SW 1271 (cell line): Measurements from ENCODE around the gene REEP1.
"Not testable (repeated sequence)": the region's sequence is repeated elsewhere in the genome, so short reads cannot be mapped to it uniquely, and the experiment has no call there.

Experiments
- DNase-seq, 2 experiments: peaks; one replicate each; lab custom pipeline; 2025; lab: John Stamatoyannopoulos, UW

The REEP1 gene

DNA sequence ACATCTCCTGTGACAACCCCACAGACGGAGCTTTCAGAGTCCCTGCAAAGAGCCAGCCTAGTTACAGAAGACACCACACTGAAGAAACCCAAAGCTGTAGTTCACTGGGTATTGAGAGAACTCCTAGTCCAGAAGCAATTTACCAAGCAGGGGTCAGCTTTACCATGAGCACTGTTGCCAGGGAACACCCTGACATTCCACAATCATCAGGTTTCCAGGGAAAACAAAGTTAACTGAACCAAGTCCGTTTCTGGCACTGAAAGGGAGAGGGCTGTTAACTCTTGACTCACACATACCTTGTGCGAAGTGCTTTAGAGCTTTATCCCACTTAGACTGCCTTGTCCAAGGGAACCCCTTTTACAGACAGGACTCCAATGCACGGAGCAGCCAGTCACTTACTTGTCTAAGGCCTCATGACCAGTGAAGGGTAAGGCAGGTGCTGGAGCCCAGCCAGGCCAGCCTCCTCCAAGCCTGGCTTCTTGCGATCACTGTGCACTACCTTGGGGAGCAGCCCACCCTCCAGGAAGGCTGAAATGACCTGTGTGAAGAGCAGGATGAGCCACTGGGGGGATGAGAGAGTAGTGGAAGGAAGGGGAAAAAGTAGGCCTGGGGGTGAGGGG is 53.9 kb downstream of the REEP1 start:
- no peak for DNase-seq

DNA sequence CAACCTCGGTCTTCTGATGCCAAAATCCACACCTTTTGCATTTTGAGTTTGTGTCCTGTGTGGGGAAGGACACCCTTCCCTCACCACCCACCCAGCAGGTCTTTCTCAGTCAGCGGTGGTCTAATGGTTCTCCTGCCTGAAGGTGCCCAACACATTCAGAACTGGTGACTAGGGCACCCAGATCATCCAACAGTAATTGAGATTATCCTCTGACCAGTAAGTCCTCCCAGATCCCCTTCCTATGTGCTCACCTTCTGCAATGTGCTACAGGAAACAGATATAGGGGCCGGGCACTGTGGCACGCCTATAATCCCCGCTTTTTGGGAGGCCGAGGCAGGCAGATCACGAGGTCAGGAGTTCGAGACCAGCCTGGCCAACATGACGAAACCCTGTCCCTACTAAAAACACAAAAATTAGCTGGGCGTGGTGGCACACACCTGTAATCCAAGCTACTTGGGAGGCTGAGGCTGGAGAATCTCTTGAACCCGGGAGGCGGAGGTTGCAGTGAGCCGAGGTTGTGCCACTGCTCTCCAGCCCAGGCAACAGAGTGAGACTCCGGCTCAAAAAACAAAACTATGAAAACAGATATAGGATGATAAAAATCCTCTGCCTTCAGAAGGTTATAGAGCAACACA is 56.2 kb downstream of the REEP1 start:
- no peak for DNase-seq

DNA sequence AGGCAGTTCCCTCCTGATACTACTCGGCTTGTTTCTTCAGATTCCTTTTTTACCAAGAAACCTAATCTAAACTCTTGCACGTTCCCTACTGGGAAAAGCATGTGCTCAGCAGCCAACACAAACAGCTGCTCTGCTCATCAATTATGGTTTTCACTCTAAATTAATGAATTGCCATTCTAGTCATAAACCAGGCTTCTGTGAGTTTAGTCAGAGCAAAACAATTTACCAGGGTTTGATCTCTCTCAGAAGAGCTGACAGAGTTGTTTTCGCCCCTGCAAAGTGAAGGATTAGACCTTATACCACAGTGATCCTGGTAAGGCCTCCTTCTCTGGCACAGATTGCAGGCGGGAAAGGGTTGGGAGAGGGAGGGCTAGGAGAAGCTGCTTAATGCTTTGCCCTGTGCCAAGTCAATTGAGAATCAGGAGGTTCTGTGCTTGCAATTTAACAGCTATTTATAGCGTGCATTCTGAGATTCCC is 57.2 kb downstream of the REEP1 start:
- DNase-seq: no peak

DNA sequence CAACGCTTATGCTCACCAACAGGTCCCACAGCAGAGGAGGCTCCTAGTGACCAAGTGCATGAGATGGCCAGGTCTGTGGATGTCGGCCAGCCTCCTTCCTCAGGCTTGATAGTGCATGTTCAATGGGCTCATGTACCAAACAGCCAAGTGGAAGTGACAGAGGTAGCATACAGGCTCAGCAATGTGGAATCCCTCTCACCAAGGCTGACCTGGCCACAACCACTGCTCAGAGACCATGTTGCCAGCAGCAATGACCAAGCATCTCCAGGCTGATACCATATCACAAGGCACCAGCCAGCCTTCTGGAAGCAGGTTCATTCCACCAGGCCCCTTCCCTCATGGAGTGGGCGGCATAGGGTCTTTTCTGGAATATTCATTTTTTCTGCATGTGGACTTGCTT is 61.5 kb downstream of the REEP1 start:
- no peak for DNase-seq

DNA sequence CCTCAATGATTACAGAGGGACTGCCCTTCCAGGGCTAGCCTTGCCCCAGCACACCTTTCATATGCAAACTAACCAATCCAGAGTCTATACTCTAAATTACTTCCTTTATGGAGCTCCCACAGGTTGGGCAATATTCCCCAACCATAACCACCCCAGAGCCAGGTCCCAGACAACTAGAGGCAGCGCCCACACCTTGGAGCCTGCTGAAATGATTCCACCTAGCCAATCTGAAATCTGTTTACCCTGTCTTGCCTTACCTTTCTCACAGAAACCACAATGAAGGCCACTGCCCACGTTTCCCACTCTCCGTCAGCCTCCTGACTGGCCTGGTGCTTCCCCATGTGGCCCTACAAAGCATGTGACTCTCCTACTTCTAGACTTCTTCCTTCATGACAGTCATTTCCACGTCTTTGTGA is 62.0 kb downstream of the REEP1 start:
- DNase-seq: no peak

DNA sequence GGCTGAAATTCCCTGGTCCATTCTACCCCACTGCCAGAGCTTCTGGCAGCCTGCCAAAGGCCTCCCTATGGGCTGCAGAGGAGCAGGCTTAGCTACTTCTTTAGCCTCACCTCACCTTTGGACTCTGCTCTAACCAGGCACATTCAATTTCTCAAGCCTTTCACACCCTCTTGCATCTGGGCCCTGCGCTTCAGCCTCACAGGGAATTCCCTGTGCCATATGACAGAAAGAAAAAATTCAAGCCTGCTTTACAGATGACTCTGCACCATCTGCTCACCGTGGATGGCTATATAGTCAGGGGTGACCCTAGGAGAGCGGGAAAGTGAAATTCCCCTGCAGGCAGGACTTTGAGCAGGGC is 62.5 kb downstream of the REEP1 start:
- no peak for DNase-seq

DNA sequence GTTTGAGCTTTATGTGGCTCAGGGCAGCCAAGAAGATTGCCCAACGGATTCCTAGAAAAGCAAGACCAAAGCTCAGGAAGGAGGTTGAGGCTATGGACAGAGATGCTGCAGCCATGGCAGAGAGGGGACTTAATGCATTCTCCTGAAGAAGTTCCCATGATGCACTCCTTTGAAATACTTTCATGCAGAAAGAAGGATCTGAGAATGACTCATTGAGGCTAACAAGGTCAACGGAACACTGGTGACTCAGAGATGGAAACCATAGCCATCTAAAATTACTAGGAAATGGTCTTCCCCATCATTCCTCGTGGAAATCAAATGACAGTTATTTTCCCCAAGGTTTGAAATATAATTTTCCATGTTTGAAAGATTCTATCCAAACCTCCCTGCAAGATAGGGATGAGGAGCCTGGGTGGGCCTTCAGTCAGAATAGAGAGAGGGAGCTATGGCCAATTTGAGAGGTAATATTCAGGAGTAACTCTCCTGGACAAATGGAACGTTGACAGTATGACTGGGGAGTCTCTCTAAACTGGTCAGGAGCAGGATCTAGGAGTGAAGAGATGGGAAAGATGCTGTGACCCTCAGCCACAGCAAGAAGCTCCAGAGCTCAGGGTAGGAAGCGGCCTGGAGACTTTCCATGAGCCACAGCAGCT is 63.0 kb downstream of the REEP1 start:
- DNase-seq: peak; percentile 13 to 40

DNA sequence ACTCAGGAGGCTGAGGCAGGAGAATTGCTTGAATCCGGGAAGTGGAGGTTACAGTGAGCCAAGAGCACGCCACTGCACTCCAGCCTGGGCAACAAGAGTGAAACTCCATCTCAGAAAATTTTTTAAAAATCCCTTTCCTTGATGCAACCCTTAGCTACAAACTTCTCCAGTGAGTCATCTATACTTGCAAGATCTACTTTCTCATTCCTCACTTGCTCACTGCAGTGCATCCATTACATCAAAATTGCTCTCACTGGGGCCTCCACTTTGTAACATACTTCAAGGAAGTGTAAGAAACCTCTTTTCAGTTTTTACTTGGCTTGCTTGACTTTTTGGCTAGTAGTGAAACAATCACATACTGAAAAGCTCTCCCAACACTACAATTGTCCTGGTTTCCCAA is 65.3 kb downstream of the REEP1 start:
- no peak for DNase-seq

DNA sequence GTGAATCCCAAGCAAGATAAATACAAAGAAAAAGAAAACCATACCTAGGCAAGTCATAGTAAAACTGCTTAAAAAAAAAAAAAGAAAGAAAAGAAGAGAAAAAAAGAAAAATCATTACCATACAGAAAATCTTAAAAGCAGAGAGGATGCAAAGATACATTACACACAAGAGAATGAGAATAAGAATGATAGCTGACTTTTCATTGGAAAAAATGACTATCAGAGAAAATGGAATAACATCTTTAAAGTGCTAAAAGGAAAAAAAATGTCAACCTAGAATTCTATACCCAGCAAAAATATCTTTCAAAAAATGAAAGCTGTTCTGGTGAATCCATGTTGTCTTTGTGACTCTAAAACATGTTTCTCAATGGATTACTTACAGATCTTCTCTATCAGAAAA is 66.2 kb downstream of the REEP1 start:
- no peak for DNase-seq

DNA sequence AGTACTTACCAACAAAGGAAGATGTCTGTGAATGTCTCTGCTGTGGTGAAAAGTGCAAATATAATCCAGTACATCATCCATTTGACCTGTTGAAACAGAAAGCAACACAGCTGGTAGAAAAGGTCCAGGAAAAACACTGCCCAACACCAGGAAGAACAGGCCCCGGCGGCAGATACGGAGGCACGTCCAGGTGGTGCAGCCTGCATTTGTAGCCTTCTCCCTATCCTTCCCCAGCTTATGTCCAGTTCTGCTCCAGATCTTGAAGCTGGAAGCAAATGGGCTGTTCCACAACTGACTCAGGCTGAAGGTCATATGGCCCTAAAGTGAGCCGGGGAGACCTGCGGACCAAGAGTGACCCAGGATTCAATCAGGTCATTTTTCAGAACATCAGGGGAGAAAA is 73.5 kb downstream of the REEP1 start:
- no peak for DNase-seq

DNA sequence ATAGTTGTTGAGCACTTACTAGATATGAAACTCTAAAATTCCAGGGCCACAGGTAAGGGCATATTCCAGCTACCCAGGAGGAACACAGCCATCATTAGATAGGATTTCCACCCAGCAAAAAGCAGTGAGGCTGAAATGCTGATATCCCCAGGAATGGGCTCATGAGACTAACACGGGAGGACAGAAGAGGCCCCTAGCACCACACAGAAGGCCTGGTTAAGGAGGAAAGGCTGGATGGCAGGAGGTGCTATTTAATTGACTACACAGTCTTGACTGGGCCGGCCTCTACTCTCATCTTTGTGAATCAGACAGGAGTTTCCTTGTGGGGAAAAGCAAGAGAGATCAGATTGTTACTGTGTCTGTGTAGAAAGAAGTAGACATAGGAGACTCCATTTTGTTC is 76.4 kb downstream of the REEP1 start:
- no peak for DNase-seq

DNA sequence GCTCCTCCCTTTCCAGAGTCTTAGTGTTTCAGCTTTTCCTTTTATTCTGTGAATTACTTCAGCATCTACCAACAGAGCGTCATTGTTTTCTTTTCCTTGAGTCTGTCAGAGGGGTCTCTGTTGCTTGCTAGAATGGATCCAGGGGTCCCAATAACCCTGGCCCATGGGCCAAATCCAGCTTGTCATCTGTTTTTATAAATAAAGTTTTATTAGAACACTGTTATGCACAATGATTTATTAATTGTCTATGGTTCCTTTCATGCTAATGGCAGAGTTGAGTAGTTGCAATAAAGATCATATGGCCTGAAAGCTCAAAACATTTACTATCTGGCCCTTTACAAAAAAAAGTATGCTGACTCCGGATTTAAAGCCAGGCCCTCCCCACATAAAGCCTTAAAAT is 79.3 kb downstream of the REEP1 start:
- DNase-seq: no peak

DNA sequence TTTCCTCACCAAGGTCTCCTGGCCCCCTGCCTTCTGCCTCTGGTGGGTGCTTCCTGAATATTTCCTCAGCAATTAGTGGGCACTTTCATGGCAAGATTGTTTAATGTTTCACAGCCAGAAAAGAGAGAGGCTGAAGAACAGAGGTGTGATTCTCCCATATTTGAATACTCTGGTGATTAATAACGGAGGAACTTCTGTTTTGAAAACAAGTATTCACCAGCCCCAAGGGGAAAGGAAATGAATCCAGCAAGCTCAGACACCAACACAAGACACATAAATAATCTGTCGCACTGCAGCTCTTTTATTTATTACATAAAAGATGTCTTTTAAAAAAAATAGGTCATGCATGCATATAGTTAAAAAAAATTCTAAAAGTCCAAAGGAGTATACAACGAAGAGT is 80.4 kb downstream of the REEP1 start:
- no peak for DNase-seq

DNA sequence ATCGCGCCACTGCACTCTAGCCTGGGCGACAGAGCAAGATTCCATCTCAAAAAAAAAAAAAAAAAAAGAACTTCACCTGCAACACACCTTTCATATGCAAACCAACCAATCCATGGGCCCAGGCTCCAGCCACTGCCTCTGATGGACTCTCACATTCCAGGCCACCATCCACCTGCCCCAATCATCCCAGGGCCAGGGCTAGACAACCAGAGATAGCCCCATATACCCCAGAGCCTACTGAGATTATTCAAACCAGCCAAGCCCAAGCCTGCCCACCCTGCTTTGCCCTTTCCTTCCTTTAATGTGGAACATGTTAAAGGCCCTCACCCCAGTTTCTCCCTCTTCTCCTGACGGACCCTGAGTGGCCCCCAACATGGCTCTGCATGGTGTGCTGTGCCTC is 81.1 kb downstream of the REEP1 start:
- DNase-seq: no peak

DNA sequence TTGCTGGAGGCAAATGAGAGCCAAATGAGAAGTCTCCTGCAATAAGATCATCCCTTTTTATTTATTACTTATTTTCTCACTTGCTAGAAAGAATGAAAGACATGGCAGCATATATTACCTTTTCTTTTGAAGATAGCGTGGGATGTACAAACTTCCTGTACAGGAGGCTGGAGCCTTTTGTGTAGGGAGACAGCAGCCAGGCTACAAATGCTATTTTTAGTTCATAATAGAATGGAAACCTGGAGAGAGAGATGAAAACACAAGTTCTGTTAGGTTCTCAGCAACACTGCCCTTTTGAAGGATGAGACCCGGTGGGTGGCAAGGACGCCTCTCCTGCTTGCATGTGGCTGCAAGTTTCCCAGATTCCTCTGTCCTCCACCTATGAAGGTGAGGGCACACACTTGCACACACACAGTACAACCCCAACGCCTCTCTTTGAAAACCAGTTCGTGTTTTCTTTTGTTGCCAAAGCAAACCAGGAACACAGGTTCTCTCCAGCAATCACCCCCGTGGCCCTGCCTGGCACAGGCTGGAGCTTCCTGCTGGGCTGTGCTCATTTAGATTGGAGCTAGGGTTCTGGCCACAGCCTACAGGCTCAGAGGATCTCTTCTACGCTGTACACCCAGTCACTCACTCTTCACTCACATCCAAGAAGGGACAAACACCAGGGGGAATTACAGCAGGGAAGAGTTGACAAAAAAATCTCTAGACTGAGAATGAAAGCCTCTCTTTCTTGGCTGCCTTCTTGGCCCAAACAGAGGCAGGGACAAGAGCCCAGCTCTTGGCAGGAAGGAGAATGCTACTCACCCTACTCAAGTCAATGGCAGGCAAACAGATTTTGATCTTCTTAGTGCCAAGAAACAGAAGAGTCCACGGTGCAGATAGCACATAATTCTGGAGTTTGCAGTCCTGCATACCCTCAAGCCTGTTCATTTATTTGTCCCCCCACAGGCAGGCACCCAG is 82.6 kb downstream of the REEP1 start:
- no peak for DNase-seq

DNA sequence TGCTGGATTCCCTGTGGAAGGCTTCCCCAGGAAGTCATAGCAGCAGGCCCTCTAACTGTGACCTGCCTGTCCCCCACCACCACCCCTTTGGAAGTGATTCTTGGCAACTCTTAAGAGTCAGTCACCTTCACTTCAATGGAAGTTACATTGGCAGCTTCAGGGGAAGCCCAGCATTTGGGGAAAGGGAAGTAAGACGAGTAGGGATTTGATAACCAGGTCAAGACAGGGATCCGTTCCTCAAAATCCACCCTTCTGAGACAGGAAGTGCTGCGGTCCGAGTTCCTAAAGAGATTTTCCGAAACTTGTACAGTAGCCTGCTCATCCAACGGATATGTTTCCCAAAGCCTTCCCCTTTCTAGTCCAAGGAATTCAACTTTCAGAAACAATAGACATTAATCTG is 84.0 kb downstream of the REEP1 start:
- DNase-seq: no peak

DNA sequence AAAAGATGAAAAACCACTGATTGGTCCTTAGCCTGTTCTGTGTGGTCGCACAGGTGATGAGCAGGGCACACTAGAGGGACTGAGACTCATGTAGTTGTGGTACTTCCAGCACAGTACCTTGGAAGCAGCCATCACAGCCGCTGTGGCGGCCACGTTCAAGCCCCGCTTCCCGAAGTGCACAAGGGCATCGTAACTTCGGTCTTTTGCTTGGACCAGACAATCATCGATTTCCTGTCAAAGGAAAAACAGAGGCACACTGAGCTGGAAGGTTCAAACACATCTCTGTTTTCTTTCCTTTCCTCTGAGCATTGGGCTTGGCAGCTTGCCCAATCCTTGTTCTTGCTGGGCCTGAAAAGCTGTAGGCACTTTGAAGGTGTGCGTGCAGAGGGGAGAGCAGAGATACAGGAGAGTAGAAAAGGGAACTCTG is 85.6 kb downstream of the REEP1 start:
- DNase-seq: no peak

DNA sequence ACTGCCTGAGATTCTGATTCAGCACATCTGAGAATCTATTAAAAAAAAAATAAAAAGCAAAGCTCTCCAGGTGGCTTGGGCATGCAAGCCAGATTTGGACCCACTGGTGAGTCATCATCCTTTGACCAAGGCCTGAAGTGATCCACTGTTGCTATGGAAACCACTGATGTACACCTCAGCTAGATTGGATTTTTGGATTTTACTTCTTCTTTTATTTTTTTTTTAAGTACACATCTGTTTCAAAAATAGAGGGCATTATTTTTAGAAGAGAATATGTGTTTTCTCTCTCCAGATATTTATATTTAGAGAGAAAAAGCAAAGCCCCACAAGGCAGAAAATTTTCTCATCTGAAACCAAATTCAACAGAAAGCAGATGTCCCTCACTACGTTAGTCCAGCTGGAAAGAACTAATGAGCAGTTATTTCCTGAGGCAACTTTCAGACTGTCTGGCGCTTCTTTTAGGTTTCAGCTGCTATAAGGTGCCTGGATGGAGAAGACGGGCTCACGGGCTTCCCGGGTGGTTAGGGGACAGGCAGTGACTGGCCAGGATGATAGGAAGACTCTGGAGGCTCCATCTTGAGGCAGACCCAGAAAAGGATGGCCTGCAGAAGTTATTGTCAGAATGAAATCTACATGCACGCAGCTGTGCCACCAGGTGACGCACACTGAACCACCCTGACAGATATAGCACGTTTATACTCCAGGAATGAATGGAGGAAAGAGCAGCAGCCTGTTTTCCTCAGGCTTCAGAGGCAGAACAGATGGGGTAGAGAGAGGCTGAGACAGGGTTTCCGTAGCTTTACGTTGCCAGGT is 87.6 kb downstream of the REEP1 start:
- DNase-seq: peak; percentile 15 to 37

DNA sequence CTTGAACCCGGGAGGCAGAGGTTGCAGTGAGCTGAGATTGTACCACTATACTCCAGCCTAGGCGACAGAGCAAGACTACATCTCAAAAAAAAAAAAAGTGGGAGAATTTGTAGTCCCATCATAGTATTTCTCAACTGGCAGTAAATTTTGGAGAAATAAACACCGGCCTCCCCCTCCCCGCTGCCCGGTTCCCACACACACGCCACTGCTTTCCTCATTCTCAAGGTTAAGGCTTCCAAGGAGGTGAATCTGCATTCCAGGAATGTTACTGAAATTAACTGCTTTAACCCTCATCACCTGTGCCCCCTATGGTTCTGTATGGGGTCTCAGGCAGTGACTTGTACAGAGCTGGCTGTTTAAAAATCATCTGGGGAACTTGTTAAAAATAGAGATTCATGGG is 88.2 kb downstream of the REEP1 start:
- DNase-seq: no peak

DNA sequence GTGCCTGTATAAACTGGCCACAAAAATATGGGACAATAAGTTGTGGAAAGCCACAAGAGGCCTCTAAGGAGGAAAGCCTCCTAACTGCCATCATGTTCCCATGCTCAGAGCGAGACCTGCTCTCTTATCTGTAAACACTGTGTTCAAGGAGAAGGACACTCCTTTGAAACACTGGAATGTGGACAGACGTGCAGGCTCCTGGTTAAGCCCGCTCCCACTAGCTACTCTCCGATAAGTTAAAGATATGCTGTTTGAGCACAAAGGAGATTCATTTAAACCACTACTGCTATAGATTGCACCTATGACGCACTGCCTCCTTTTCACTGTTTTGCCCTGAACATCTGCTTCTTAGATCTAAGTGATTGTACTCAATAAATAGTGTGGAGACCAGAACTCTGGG is 92.2 kb downstream of the REEP1 start:
- not testable (repeated sequence) for DNase-seq

DNA sequence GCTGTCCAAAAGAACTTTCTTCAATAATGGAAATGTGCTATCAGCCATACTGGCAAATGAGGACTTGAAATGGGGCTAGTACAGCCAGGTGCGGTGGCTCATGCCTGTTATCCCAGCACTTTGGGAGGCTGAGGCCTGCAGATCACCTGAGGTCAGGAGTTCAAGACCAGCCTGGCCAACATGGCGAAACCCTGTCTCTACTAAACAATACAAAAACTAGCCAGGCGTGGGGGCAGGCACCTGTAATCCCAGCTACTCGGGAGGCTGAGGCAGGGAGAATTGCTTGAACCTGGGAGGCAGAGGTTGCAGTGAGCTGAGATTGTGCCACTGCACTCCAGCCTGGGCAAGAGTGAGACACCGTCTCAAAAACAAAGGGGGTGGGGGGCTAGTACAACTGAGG is 92.6 kb downstream of the REEP1 start:
- DNase-seq: not testable (repeated sequence)
